Measurements from ENCODE around the gene C2CD4D.

DNA sequence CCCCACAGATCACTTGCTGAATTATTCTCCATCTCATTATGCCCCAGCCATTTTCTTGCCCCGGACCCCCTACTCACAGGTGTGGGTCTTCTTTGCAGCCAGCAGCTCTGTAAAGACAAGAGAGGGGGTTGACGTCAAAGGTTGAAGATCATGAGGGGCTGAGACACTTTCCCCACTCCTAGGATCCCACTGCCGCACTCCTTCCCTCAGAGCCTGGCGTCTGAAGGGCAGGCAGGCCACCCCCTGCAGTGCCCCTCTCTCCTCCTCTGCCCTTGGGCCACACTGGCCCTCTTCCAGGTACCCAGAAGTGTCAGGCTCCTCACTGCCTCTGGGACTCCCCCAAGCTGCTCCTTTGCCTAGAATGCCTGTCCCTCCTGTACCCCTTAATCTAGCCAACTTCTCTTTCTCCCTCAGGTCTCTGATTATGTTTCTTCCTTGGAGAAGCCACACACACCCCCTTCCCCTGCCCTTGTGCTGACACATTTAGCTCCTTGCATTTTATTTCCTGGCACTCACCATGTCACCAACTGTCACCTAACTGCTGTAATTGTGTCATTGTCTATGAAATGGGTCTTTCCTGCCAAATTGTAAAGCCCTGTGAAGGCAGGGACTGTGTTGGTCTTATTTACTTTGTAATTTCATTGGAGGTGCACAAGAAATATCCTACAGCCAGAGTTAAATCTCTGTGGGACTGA lies 10.1 kb downstream of the C2CD4D start:
- TF ChIP-seq EP300 (conservative IDR thresholded peaks at IDR 0.05; ENCODE audit: poor library complexity, severe bottlenecking), result no peak
- TF ChIP-seq, protein P1, sequence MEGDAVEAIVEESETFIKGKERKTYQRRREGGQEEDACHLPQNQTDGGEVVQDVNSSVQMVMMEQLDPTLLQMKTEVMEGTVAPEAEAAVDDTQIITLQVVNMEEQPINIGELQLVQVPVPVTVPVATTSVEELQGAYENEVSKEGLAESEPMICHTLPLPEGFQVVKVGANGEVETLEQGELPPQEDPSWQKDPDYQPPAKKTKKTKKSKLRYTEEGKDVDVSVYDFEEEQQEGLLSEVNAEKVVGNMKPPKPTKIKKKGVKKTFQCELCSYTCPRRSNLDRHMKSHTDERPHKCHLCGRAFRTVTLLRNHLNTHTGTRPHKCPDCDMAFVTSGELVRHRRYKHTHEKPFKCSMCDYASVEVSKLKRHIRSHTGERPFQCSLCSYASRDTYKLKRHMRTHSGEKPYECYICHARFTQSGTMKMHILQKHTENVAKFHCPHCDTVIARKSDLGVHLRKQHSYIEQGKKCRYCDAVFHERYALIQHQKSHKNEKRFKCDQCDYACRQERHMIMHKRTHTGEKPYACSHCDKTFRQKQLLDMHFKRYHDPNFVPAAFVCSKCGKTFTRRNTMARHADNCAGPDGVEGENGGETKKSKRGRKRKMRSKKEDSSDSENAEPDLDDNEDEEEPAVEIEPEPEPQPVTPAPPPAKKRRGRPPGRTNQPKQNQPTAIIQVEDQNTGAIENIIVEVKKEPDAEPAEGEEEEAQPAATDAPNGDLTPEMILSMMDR (IDR thresholded peaks at IDR 0.05; ENCODE audit: poor library complexity, severe bottlenecking), result no peak
- TF ChIP-seq, protein P2, sequence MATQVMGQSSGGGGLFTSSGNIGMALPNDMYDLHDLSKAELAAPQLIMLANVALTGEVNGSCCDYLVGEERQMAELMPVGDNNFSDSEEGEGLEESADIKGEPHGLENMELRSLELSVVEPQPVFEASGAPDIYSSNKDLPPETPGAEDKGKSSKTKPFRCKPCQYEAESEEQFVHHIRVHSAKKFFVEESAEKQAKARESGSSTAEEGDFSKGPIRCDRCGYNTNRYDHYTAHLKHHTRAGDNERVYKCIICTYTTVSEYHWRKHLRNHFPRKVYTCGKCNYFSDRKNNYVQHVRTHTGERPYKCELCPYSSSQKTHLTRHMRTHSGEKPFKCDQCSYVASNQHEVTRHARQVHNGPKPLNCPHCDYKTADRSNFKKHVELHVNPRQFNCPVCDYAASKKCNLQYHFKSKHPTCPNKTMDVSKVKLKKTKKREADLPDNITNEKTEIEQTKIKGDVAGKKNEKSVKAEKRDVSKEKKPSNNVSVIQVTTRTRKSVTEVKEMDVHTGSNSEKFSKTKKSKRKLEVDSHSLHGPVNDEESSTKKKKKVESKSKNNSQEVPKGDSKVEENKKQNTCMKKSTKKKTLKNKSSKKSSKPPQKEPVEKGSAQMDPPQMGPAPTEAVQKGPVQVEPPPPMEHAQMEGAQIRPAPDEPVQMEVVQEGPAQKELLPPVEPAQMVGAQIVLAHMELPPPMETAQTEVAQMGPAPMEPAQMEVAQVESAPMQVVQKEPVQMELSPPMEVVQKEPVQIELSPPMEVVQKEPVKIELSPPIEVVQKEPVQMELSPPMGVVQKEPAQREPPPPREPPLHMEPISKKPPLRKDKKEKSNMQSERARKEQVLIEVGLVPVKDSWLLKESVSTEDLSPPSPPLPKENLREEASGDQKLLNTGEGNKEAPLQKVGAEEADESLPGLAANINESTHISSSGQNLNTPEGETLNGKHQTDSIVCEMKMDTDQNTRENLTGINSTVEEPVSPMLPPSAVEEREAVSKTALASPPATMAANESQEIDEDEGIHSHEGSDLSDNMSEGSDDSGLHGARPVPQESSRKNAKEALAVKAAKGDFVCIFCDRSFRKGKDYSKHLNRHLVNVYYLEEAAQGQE (IDR thresholded peaks at IDR 0.05; ENCODE audit: borderline replicate concordance), result no peak
